Spleen (tissue), 11 donors: ENCODE measurements around the gene CAMK2N2. TPM values are rescaled to one million over a fixed set of nuclear protein-coding genes. Genes with fewer than 3 reads are reported as not detected.
"Not testable (repeated sequence)": the region's sequence is repeated elsewhere in the genome, so short reads cannot be mapped to it uniquely, and the experiment has no call there.

Source experiments
- DNase-seq: peaks from one replicate; pipeline ENCODE4 v3.0.0-alpha.2; 2020
- H3K27ac ChIP-seq, 8 donors: fragments of 200-600 bp; sonication (generic) in 7 of 8; 1 replicate in 4 of 8; 2 replicates in 4 of 8; pipeline versions ENCODE4 v1.5.0 to v1.8.0; 2016 to 2021; ENCODE audit warnings: inconsistent platforms in 4 of 8, mild to moderate bottlenecking in 4 of 8, moderate library complexity in 1 of 8
- H3K27me3 ChIP-seq, 7 donors: fragments of 200-600 bp; sonication (generic) in 6 of 7; replicated peaks in 1 of 7; 1 replicate in 4 of 7; 2 replicates in 3 of 7; pipeline versions ENCODE4 v1.5.0 to v1.8.0; 2016 to 2021; ENCODE audit warnings: inconsistent platforms in 3 of 7, mild to moderate bottlenecking in 1 of 7
- H3K36me3 ChIP-seq, 6 donors: fragments of 200-600 bp; sonication (generic) in 5 of 6; 1 replicate in 4 of 6; 2 replicates in 2 of 6; pipeline versions ENCODE4 v1.5.0 to v1.8.0; 2016 to 2021; ENCODE audit warnings: inconsistent platforms in 2 of 6
- H3K4me1 ChIP-seq, 6 donors: fragments of 200-600 bp; sonication (generic) in 5 of 6; 1 replicate in 3 of 6; 2 replicates in 3 of 6; pipeline versions ENCODE4 v1.5.0 to v1.8.0; 2016 to 2021; ENCODE audit warnings: inconsistent platforms in 3 of 6
- H3K4me3 ChIP-seq, 8 donors: fragments of 200-600 bp; sonication (generic) in 7 of 8; 1 replicate in 4 of 8; 2 replicates in 4 of 8; pipeline versions ENCODE4 v1.5.0 to v1.8.0; 2016 to 2021; ENCODE audit warnings: inconsistent platforms in 4 of 8, mild to moderate bottlenecking in 4 of 8, moderate library complexity in 2 of 8
- H3K9me3 ChIP-seq, 8 donors: fragments of 200-600 bp; sonication (generic) in 7 of 8; 1 replicate in 4 of 8; 2 replicates in 4 of 8; pipeline versions ENCODE4 v1.5.0 to v1.8.0; 2016 to 2021; ENCODE audit warnings: inconsistent platforms in 4 of 8
- POLR2A ChIP-seq, 3 donors: fragments of 450-650 bp; IDR thresholded peaks; one replicate each; pipeline ENCODE4 v1.5.1; 2017; ENCODE audit warnings: antibody characterized with exemption in 3 of 3, mild to moderate bottlenecking in 1 of 3
- POLR2AphosphoS5 ChIP-seq, 3 donors: sonication (generic); formaldehyde crosslinking; IDR thresholded peaks; one replicate each; pipeline ENCODE4 v1.5.1; 2017; ENCODE audit warnings: antibody characterized with exemption in 3 of 3
- WGBS, 5 donors: extraction: QIAGEN DNeasy Blood & Tissue Kit in 3 of 5; methylation state at CpG; one replicate each; pipeline versions ENCODE4 v1.1.5 to v1.1.7; 2013 to 2018; 5-methylcytosine and 5-hydroxymethylcytosine counted together
- intact Hi-C: fragments of 100-400 bp; cut with DNase I; formaldehyde crosslinking; loops from one replicate; pipeline ENCODE4 v1.15.0; 2023; ENCODE audit warnings: low total_unique reads
- polyA plus RNA-seq, 3 donors: library from polyadenylated mRNA; stranded (reverse); fragments of 200-250 nt; gene quantifications; one replicate each; pipeline ENCODE4 v1.2.1, GENCODE V29; 2013
- total RNA-seq, 7 donors: library from RNA; depleted of rRNA in 3 of 7; stranded (reverse); fragments of >200 nt in 3 of 7; fragmentation: NEBNext Ultra II Directional in 4 of 7; extraction: Animal tissue kit (Norgen Biotek cat#: 25700) in 4 of 7; gene quantifications; one replicate each; pipeline versions ENCODE4 v1.1.0 to v1.2.1, GENCODE V29; 2016 to 2021
- TF ChIP-seq, protein P1 (sequence below), 11 experiments: fragments of 200-600 bp in 7 of 11; fragments of 450-650 bp in 4 of 11; sonication (generic) in 4 of 11; IDR thresholded peaks in 8 of 11; conservative IDR thresholded peaks in 3 of 11; 1 replicate in 7 of 11; 2 replicates in 4 of 11; pipeline versions ENCODE4 v1.4.0 to v1.8.0; 2016 to 2021; ENCODE audit warnings: antibody characterized with exemption in 11 of 11, inconsistent platforms in 4 of 11, mild to moderate bottlenecking in 1 of 11
- donor health status: healthy with polysubstance abuse.
- donor health status: DM: no; HTN: no; CAD: no; lungs with moderate emphysema.
- donor health status: DM: no; HTN: no; CAD: no.
- donor health status: Bipolar disorder and iron deficiency.
- donor health status: healthy.
- donor health status: DM: no; HTN: no; CAD: no.
- donor health status: DM: yes; HTN: yes; CAD: no.

The CAMK2N2 gene
- total and polyA plus RNA-seq, 10 donors: 0.08 to 0.35 TPM; not detected in 8

DNA sequence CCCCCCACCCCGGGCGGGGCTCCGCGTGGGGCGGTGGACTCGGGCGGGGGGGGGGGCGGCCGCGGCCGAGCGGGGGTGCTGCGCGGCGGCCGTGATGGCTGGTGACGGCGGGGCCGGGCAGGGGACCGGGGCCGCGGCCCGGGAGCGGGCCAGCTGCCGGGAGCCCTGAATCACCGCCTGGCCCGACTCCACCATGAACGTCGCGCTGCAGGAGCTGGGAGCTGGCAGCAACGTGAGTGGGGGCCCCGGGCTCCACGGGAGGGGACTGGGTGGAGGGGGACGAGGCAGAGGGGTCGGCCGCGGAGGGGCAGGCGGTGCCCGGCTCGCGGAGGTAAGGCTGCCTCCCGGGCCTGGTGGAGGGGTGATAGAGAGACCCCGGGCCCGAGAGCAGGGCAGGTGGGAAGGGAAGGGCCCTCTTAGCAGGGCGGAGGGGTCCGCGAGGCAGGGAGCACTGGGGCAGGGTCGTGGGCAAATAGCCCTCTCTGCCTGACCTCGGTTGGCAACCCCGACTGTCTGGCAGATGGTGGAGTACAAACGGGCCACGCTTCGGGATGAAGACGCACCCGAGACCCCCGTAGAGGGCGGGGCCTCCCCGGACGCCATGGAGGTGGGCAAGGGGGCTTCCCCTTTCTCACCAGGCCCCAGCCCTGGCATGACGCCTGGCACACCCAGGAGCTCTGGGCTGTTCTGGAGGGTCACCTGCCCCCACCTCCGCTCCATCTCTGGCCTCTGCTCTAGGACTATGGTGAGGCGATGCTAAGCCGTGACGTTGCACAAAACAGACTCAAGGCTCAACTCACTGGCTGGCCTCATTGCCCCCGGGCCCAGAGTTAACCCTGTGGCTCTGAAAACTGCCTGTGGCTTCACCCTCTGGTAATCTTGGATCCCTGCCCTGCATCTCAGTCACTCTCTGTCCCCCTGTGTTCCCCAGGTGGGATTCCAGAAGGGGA, 14.9 kb upstream of the CAMK2N2 start, which contains the start of gene ECE2:
Gene ECE2 (plus strand): TSS at position 62 of the 950 bp plus-strand sequence. CDS start 132 bp downstream, at position 194.
- Histone ChIP-seq H3K27me3 (peaks cover 5 to 65% (median 23%) of the 10 kb centered on the region in 7 donors), H3K27ac (no peak within 1 kb of the TSS), H3K36me3 (no peaks in the 10 kb centered on the region), H3K9me3 (no peaks in the 10 kb centered on the region), H3K4me1 (no peaks in the 10 kb centered on the region), H3K4me3 (peak within 1 kb of the TSS in 1 of 8 donors; percentile 28)
- WGBS, 5 donors: 16 to 25% (median 23%) methylated on average over 15 to 58 of the region's 65 CpGs
- no peak for DNase-seq
- intact Hi-C loops: no loop called here
- TF ChIP-seq POLR2AphosphoS5 (IDR thresholded peaks at IDR 0.05): no peak
- TF ChIP-seq, protein P1, sequence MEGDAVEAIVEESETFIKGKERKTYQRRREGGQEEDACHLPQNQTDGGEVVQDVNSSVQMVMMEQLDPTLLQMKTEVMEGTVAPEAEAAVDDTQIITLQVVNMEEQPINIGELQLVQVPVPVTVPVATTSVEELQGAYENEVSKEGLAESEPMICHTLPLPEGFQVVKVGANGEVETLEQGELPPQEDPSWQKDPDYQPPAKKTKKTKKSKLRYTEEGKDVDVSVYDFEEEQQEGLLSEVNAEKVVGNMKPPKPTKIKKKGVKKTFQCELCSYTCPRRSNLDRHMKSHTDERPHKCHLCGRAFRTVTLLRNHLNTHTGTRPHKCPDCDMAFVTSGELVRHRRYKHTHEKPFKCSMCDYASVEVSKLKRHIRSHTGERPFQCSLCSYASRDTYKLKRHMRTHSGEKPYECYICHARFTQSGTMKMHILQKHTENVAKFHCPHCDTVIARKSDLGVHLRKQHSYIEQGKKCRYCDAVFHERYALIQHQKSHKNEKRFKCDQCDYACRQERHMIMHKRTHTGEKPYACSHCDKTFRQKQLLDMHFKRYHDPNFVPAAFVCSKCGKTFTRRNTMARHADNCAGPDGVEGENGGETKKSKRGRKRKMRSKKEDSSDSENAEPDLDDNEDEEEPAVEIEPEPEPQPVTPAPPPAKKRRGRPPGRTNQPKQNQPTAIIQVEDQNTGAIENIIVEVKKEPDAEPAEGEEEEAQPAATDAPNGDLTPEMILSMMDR (IDR thresholded peaks at IDR 0.05 in 8 of 11, conservative IDR thresholded peaks at IDR 0.05 in 3 of 11): no peak
- TF ChIP-seq POLR2A (IDR thresholded peaks at IDR 0.05): no peak

DNA sequence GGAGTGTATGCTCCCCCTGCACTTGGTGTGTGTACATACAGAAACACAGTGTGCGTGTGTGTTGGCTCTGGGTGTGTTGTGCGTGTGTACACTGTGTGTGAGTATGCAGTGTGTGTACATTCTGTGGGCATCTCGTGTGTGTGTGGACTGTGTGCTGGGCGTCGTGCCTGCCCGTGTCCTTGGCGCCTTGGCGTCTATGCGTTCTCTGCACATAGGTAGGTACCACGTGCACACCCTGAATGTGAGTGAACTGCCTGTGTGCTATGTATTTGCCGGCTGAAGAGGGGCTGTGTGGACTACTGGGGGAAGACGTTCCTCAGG, 14.0 kb upstream of the CAMK2N2 start:
- H3K27ac ChIP-seq: no peak overlapping the region
- H3K9me3 ChIP-seq: no peaks in the 10 kb centered on the region
- peaks cover 5 to 74% (median 23%) of the 10 kb centered on the region in 7 donors for H3K27me3 ChIP-seq
- H3K4me3 ChIP-seq: no peak overlapping the region
- 64 to 80% (median 77%) methylated on average over 12 of the region's 12 CpGs for WGBS, 5 donors
- H3K4me1 ChIP-seq: no peaks in the 10 kb centered on the region
- TF ChIP-seq, protein P1 (IDR thresholded peaks at IDR 0.05 in 8 of 11, conservative IDR thresholded peaks at IDR 0.05 in 3 of 11): no peak
- TF ChIP-seq POLR2A (IDR thresholded peaks at IDR 0.05) (no peak), POLR2AphosphoS5 (IDR thresholded peaks at IDR 0.05) (no peak)
- no peak for DNase-seq
- no peaks in the 10 kb centered on the region for H3K36me3 ChIP-seq
- intact Hi-C loops: no loop called here

DNA sequence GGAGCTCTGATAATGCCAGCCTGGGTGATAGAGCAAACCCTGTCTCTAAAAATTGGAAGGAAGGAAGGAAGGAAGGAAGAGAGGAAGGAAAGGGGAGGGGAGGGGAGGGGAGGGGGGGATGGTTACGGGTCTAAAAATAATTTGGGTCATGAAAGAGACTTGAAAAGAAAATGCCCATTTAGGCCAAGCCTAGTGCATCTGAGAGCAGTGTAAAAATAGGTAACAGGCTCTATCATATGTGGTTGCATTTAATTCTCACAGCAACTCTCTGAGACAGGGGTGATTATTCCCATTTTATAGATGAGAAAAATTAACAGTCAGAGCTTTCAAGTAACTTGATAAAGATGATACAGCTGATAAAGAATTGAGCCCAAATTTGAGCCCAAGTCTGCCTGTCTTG, 10.9 kb upstream of the CAMK2N2 start:
- TF ChIP-seq, protein P1 (IDR thresholded peaks at IDR 0.05 in 8 of 11, conservative IDR thresholded peaks at IDR 0.05 in 3 of 11): no peak
- TF ChIP-seq POLR2AphosphoS5 (IDR thresholded peaks at IDR 0.05) (no peak), POLR2A (IDR thresholded peaks at IDR 0.05) (no peak)
- Histone ChIP-seq H3K36me3 (no peaks in the 10 kb centered on the region), H3K4me1 (no peaks in the 10 kb centered on the region), H3K4me3 (no peak overlapping the region), H3K27ac (no peak overlapping the region), H3K27me3 (peaks cover 5 to 90% (median 22%) of the 10 kb centered on the region in 7 donors), H3K9me3 (peaks cover 0 to 3% (median 0%) of the 10 kb centered on the region in 8 donors)
- no peak for DNase-seq
- intact Hi-C loops: no loop called here
- WGBS, 5 donors: 18 to 31% (median 21%) methylated on average over 1 of the region's 1 CpG

DNA sequence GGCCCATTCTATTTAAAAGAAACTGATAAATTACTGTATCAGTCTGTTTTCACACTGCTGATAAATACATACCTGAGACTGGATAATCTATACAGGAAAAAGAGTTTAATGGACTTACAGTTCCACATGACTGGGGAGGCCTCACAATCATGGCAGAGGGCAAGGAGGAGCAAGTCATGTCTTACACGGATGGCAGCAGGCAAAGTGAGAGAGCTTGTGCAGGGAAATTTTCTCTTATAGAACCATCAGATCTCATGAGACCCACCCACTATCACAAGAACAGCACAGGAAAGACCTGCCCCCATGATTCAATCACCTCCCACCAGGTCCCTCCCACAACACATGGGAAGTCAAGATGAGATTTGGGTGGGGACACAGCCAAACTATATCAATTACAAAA, 5.9 kb upstream of the CAMK2N2 start:
- H3K27ac ChIP-seq, intact Hi-C loops, H3K4me3 ChIP-seq, H3K9me3 ChIP-seq, DNase-seq, H3K36me3 ChIP-seq, H3K4me1 ChIP-seq: not testable (repeated sequence)
- H3K27me3 ChIP-seq: peaks cover 2 to 90% (median 26%) of the 10 kb centered on the region in 7 donors
- 89 to 96% (median 92%) methylated on average over 1 of the region's 1 CpG for WGBS, 5 donors
